ENCODE data around the gene PUS3. TPM values are rescaled to one million over a fixed set of nuclear protein-coding genes. Genes with fewer than 3 reads are reported as not detected.

PUS3 gene
- total RNA-seq = 10.4 TPM
- 10.2 TPM for polyA plus RNA-seq

GRCh38 chr11:125902927-125903710 is at the start of gene PUS3:
Gene PUS3 (minus strand): TSS chr11:125903206. CDS start chr11:125896284, 6,922 bp downstream.
- no peak within 1 kb of the TSS for H3K27ac ChIP-seq (ENCODE audit: low read depth)
- peak within 1 kb of the TSS; percentile 56 for H3K4me3 ChIP-seq (ENCODE audit: low read depth, low read length)
- DNase-seq (ENCODE audit: extremely low spot score) = peak; percentile 73
- peaks cover 2% of the 10 kb centered on the region for H3K36me3 ChIP-seq (ENCODE audit: insufficient read depth)
- 1% methylated on average over 31 of the region's 31 CpGs for WGBS
- H3K4me1 ChIP-seq (ENCODE audit: insufficient read depth) = no peaks in the 10 kb centered on the region

- H3K36me3 ChIP-seq (ENCODE audit: insufficient read depth) = no peaks in the 10 kb centered on the region
- no peak for DNase-seq (ENCODE audit: extremely low spot score)
- H3K27ac ChIP-seq (ENCODE audit: low read depth) = no peak overlapping the region
- no peak overlapping the region for H3K4me3 ChIP-seq (ENCODE audit: low read depth, low read length)
- no peaks in the 10 kb centered on the region for H3K4me1 ChIP-seq (ENCODE audit: insufficient read depth)
- 56% methylated on average over 2 of the region's 2 CpGs for WGBS
These were observed 49.6 kb upstream of the PUS3 start for GRCh38 chr11:125952559-125952958.

- 64% methylated on average over 11 of the region's 11 CpGs for WGBS
- Histone ChIP-seq H3K36me3 (ENCODE audit: insufficient read depth) (no peaks in the 10 kb centered on the region), H3K4me3 (ENCODE audit: low read depth, low read length) (no peak overlapping the region), H3K4me1 (ENCODE audit: insufficient read depth) (no peaks in the 10 kb centered on the region), H3K27ac (ENCODE audit: low read depth) (no peak overlapping the region)
- DNase-seq (ENCODE audit: extremely low spot score) = no peak
These were observed 48.7 kb upstream of the PUS3 start for GRCh38 chr11:125951731-125952130.

GRCh38 chr11:125950696-125951651 is 48.0 kb upstream of the PUS3 start:
- no peaks in the 10 kb centered on the region for H3K4me1 ChIP-seq (ENCODE audit: insufficient read depth)
- no peak overlapping the region for H3K4me3 ChIP-seq (ENCODE audit: low read depth, low read length)
- 60% methylated on average over 15 of the region's 15 CpGs for WGBS
- DNase-seq (ENCODE audit: extremely low spot score) = peak; percentile 56
- H3K36me3 ChIP-seq (ENCODE audit: insufficient read depth) = no peaks in the 10 kb centered on the region
- no peak overlapping the region for H3K27ac ChIP-seq (ENCODE audit: low read depth)

- Histone ChIP-seq H3K4me3 (ENCODE audit: low read depth, low read length) (no peak overlapping the region), H3K4me1 (ENCODE audit: insufficient read depth) (no peaks in the 10 kb centered on the region), H3K36me3 (ENCODE audit: insufficient read depth) (no peaks in the 10 kb centered on the region), H3K27ac (ENCODE audit: low read depth) (no peak overlapping the region)
- WGBS = 95% methylated on average over 11 of the region's 11 CpGs
- no peak for DNase-seq (ENCODE audit: extremely low spot score)
These were observed 47.1 kb upstream of the PUS3 start for GRCh38 chr11:125950178-125950490.

- Histone ChIP-seq H3K4me3 (ENCODE audit: low read depth, low read length) (no peak overlapping the region), H3K4me1 (ENCODE audit: insufficient read depth) (no peaks in the 10 kb centered on the region), H3K27ac (ENCODE audit: low read depth) (no peak overlapping the region), H3K36me3 (ENCODE audit: insufficient read depth) (no peaks in the 10 kb centered on the region)
- no peak for DNase-seq (ENCODE audit: extremely low spot score)
- 95% methylated on average over 22 of the region's 22 CpGs for WGBS
These were observed 46.5 kb upstream of the PUS3 start for GRCh38 chr11:125949271-125950177.

GRCh38 chr11:125948278-125949051 is 45.5 kb upstream of the PUS3 start:
- H3K4me3 ChIP-seq (ENCODE audit: low read depth, low read length) = no peak overlapping the region
- H3K4me1 ChIP-seq (ENCODE audit: insufficient read depth) = no peaks in the 10 kb centered on the region
- WGBS = 89% methylated on average over 23 of the region's 23 CpGs
- no peaks in the 10 kb centered on the region for H3K36me3 ChIP-seq (ENCODE audit: insufficient read depth)
- DNase-seq (ENCODE audit: extremely low spot score) = no peak
- no peak overlapping the region for H3K27ac ChIP-seq (ENCODE audit: low read depth)

- Histone ChIP-seq H3K36me3 (ENCODE audit: insufficient read depth) (no peaks in the 10 kb centered on the region), H3K4me3 (ENCODE audit: low read depth, low read length) (no peak overlapping the region), H3K4me1 (ENCODE audit: insufficient read depth) (no peaks in the 10 kb centered on the region), H3K27ac (ENCODE audit: low read depth) (no peak overlapping the region)
- 88% methylated on average over 24 of the region's 24 CpGs for WGBS
- DNase-seq (ENCODE audit: extremely low spot score) = no peak
These were observed 44.6 kb upstream of the PUS3 start for GRCh38 chr11:125947419-125948277.

- no peak overlapping the region for H3K4me3 ChIP-seq (ENCODE audit: low read depth, low read length)
- no peaks in the 10 kb centered on the region for H3K4me1 ChIP-seq (ENCODE audit: insufficient read depth)
- H3K27ac ChIP-seq (ENCODE audit: low read depth) = no peak overlapping the region
- no peak for DNase-seq (ENCODE audit: extremely low spot score)
- no peaks in the 10 kb centered on the region for H3K36me3 ChIP-seq (ENCODE audit: insufficient read depth)
- WGBS = 93% methylated on average over 14 of the region's 14 CpGs
These were observed 43.9 kb upstream of the PUS3 start for GRCh38 chr11:125946712-125947418.

- Histone ChIP-seq H3K27ac (ENCODE audit: low read depth) (no peak within 1 kb of the TSS), H3K4me3 (ENCODE audit: low read depth, low read length) (no peak within 1 kb of the TSS), H3K4me1 (ENCODE audit: insufficient read depth) (no peaks in the 10 kb centered on the region), H3K36me3 (ENCODE audit: insufficient read depth) (no peaks in the 10 kb centered on the region)
- DNase-seq (ENCODE audit: extremely low spot score) = no peak
- 85% methylated on average over 8 of the region's 8 CpGs for WGBS
These were observed 43.0 kb upstream of the PUS3 start, which contains the start of gene VSIG10L2 for GRCh38 chr11:125945797-125946520. Gene VSIG10L2 (plus strand): TSS chr11:125946044. CDS start chr11:125946056, 12 bp downstream.

Data from urinary bladder (tissue), 4 donors.